GM19395 (cell line): Measurements from ENCODE around the gene RBM44.
"Not testable (repeated sequence)": the region's sequence is repeated elsewhere in the genome, so short reads cannot be mapped to it uniquely, and the experiment has no call there.

Experiments
- ATAC-seq: cut with Tn5 transposase; IDR thresholded peaks from one replicate; pipeline ENCODE4 v1.9.1; 2021; ENCODE audit warnings: mild to moderate bottlenecking, moderate library complexity; ENCODE audit not compliant: unreplicated experiment

Gene RBM44

GRCh38 chr2:237782181-237782580 lies 16.4 kb upstream of the RBM44 start:
- ATAC-seq = no peak

- not testable (repeated sequence) for ATAC-seq
Observed at GRCh38 chr2:237783678-237784077, 14.9 kb upstream of the RBM44 start.

- ATAC-seq = no peak
Observed at GRCh38 chr2:237786936-237787335, 11.6 kb upstream of the RBM44 start.

- no peak for ATAC-seq
Observed at GRCh38 chr2:237790353-237790752, 8.2 kb upstream of the RBM44 start.

- ATAC-seq = no peak
Observed at GRCh38 chr2:237791977-237792727, 6.4 kb upstream of the RBM44 start.

- no peak for ATAC-seq
Observed at GRCh38 chr2:237797253-237797652, 1.3 kb upstream of the RBM44 start.

GRCh38 chr2:237799060-237799428 lies 465 bp downstream of the RBM44 start:
- ATAC-seq = no peak

GRCh38 chr2:237801466-237801865 lies 2.9 kb downstream of the RBM44 start:
- ATAC-seq = no peak

GRCh38 chr2:237806334-237806733 lies 7.8 kb downstream of the RBM44 start:
- ATAC-seq = no peak

- ATAC-seq = no peak
Observed at GRCh38 chr2:237815637-237816036, 17.1 kb downstream of the RBM44 start.

- ATAC-seq = no peak
Observed at GRCh38 chr2:237816531-237816930, 18.0 kb downstream of the RBM44 start.

- no peak for ATAC-seq
Observed at GRCh38 chr2:237818066-237818473, 19.5 kb downstream of the RBM44 start.

- no peak for ATAC-seq
Observed at GRCh38 chr2:237819231-237819630, 20.7 kb downstream of the RBM44 start.

GRCh38 chr2:237820421-237820820 lies 21.8 kb downstream of the RBM44 start:
- ATAC-seq = no peak

- ATAC-seq = no peak
Observed at GRCh38 chr2:237823544-237823943, 25.0 kb downstream of the RBM44 start.

GRCh38 chr2:237824085-237824484 lies 25.5 kb downstream of the RBM44 start:
- ATAC-seq = no peak

GRCh38 chr2:237827421-237827987 lies 28.9 kb downstream of the RBM44 start:
- no peak for ATAC-seq

GRCh38 chr2:237830522-237830921 lies 31.9 kb downstream of the RBM44 start:
- ATAC-seq = no peak

- no peak for ATAC-seq
Observed at GRCh38 chr2:237833546-237833945, 35.0 kb downstream of the RBM44 start.

GRCh38 chr2:237835372-237835771 lies 36.8 kb downstream of the RBM44 start:
- ATAC-seq = no peak

GRCh38 chr2:237841051-237841450 lies 42.5 kb downstream of the RBM44 start:
- ATAC-seq = no peak

- not testable (repeated sequence) for ATAC-seq
Observed at GRCh38 chr2:237848940-237849339, 50.4 kb downstream of the RBM44 start.

- ATAC-seq = no peak
Observed at GRCh38 chr2:237854295-237854694, 55.7 kb downstream of the RBM44 start.
